T-helper 17 cell (primary cell): ENCODE measurements around the gene C17orf107. TPM values are rescaled to one million over a fixed set of nuclear protein-coding genes. Genes with fewer than 3 reads are reported as not detected.
A peak's percentile ranks its signal among the peaks of the same experiment; 100 is the strongest.
"Not testable (repeated sequence)": the region's sequence is repeated elsewhere in the genome, so short reads cannot be mapped to it uniquely, and the experiment has no call there.

ENCODE experiments used
- ATAC-seq: fragments of 150-1000 bp; cut with Tn5 transposase; 2 replicates; pipeline ENCODE4 v1.10.0; 2021; ENCODE audit warnings: mild to moderate bottlenecking, moderate library complexity
- DNase-seq, 3 donors: peaks; one replicate each; pipeline versions ENCODE4 v3.0.0 to v3.0.0-alpha.2; 2020 to 2021
- H3K9me3 ChIP-seq: one replicate; pipeline ENCODE4 v1.7.0; 2013; ENCODE audit warnings: low read length, mild to moderate bottlenecking; ENCODE audit not compliant: control insufficient read depth, poor library complexity, severe bottlenecking
- H3K27ac Mint-ChIP-seq: one replicate; pipeline ENCODE4 v1.8.0; 2022; ENCODE audit warnings: mild to moderate bottlenecking, moderate library complexity, mixed read lengths
- H3K27me3 Mint-ChIP-seq: one replicate; pipeline ENCODE4 v1.8.0; 2022; ENCODE audit warnings: mixed read lengths
- H3K36me3 Mint-ChIP-seq: one replicate; pipeline ENCODE4 v1.8.0; 2022; ENCODE audit warnings: low read depth, mixed read lengths
- H3K4me1 Mint-ChIP-seq: one replicate; pipeline ENCODE4 v1.8.0; 2022; ENCODE audit warnings: mild to moderate bottlenecking, mixed read lengths
- H3K4me3 Mint-ChIP-seq: one replicate; pipeline ENCODE4 v1.8.0; 2022; ENCODE audit warnings: mild to moderate bottlenecking, moderate library complexity, mixed read lengths
- total RNA-seq, 4 donors: library from RNA in 2 of 4; stranded (reverse) in 2 of 4; gene quantifications; one replicate each; pipeline ENCODE4 v1.2.3 and lab custom pipeline; 2022 to 2026

The C17orf107 gene
- total RNA-seq, result 10 to 100 TPM; 10.7 to 12.8 TPM
- 2.1 to 36.9 reads per million in 2 donors for total RNA-seq (lab: John Stamatoyannopoulos, UW)

- H3K27ac Mint-ChIP-seq, result peak within 1 kb of the TSS; percentile 92
- H3K4me3 Mint-ChIP-seq, result peak within 1 kb of the TSS; percentile 93
- H3K36me3 Mint-ChIP-seq, result no peaks in the 10 kb centered on the region
Measured at GRCh38 chr17:4899341-4900230, at the start of gene C17orf107. TSS of gene C17orf107 (plus strand) at chr17:4899536. CDS start at chr17:4899763, 227 bp downstream.

GRCh38 chr17:4850246-4850645 lies 49.1 kb upstream of the C17orf107 start:
- Mint-ChIP-seq H3K4me3 (peak overlapping the region; percentile 9), H3K36me3 (peaks cover 8% of the 10 kb centered on the region), H3K27me3 (no peaks in the 10 kb centered on the region), H3K4me1 (peaks cover 43% of the 10 kb centered on the region), H3K27ac (no peak overlapping the region)
- ATAC-seq (no peak), DNase-seq (no peak)
- H3K9me3 ChIP-seq, result no peaks in the 10 kb centered on the region

More at GRCh38 chr17:4899341-4900230, at the start of gene C17orf107:
- peak; percentile 87 to 94 (median 93) for DNase-seq
- no peaks in the 10 kb centered on the region for H3K27me3 Mint-ChIP-seq
- no peaks in the 10 kb centered on the region for H3K9me3 ChIP-seq
- peak; percentile 86 for ATAC-seq
- peaks cover 31% of the 10 kb centered on the region for H3K4me1 Mint-ChIP-seq

- Mint-ChIP-seq H3K27ac (no peak overlapping the region), H3K4me1 (peaks cover 40% of the 10 kb centered on the region), H3K36me3 (peaks cover 8% of the 10 kb centered on the region), H3K27me3 (no peaks in the 10 kb centered on the region), H3K4me3 (no peak overlapping the region)
- no peaks in the 10 kb centered on the region for H3K9me3 ChIP-seq
- no peak for ATAC-seq
- DNase-seq, result no peak
Measured at GRCh38 chr17:4851084-4851483, 48.3 kb upstream of the C17orf107 start.

GRCh38 chr17:4852567-4853207 lies 46.6 kb upstream of the C17orf107 start:
- no peaks in the 10 kb centered on the region for H3K9me3 ChIP-seq
- ATAC-seq (peak; percentile 55), DNase-seq (peak in 1 of 3 donors; percentile 18)
- H3K4me1 Mint-ChIP-seq, result peaks cover 47% of the 10 kb centered on the region
- peak overlapping the region; percentile 0 for H3K27ac Mint-ChIP-seq
- H3K27me3 Mint-ChIP-seq, result no peaks in the 10 kb centered on the region
- peak overlapping the region; percentile 10 for H3K4me3 Mint-ChIP-seq
- H3K36me3 Mint-ChIP-seq, result peaks cover 14% of the 10 kb centered on the region

- H3K9me3 ChIP-seq, result no peaks in the 10 kb centered on the region
- peak overlapping the region; percentile 53 for H3K27ac Mint-ChIP-seq
- peak overlapping the region; percentile 59 for H3K4me3 Mint-ChIP-seq
- no peaks in the 10 kb centered on the region for H3K27me3 Mint-ChIP-seq
- H3K36me3 Mint-ChIP-seq, result peaks cover 14% of the 10 kb centered on the region
- H3K4me1 Mint-ChIP-seq, result peaks cover 51% of the 10 kb centered on the region
- ATAC-seq, result peak; percentile 39
- DNase-seq, result no peak
Measured at GRCh38 chr17:4853208-4853671, 46.1 kb upstream of the C17orf107 start.

- H3K4me3 Mint-ChIP-seq, result no peak overlapping the region
- no peak for DNase-seq
Measured at GRCh38 chr17:4854111-4854681, 45.1 kb upstream of the C17orf107 start.

GRCh38 chr17:4856271-4856936 lies 42.9 kb upstream of the C17orf107 start:
- H3K27me3 Mint-ChIP-seq, result no peaks in the 10 kb centered on the region

More at GRCh38 chr17:4854111-4854681, 45.1 kb upstream of the C17orf107 start:
- Mint-ChIP-seq H3K27me3 (no peaks in the 10 kb centered on the region), H3K36me3 (peaks cover 14% of the 10 kb centered on the region), H3K27ac (peak overlapping the region; percentile 41), H3K4me1 (peaks cover 51% of the 10 kb centered on the region)
- ATAC-seq, result no peak
- no peaks in the 10 kb centered on the region for H3K9me3 ChIP-seq

GRCh38 chr17:4856937-4857314 lies 42.4 kb upstream of the C17orf107 start:
- ATAC-seq (no peak), DNase-seq (no peak)
- Mint-ChIP-seq H3K4me1 (peaks cover 38% of the 10 kb centered on the region), H3K4me3 (no peak overlapping the region), H3K27ac (no peak overlapping the region), H3K36me3 (peaks cover 9% of the 10 kb centered on the region), H3K27me3 (no peaks in the 10 kb centered on the region)
- no peaks in the 10 kb centered on the region for H3K9me3 ChIP-seq

More at GRCh38 chr17:4856271-4856936, 42.9 kb upstream of the C17orf107 start:
- Mint-ChIP-seq H3K36me3 (peaks cover 9% of the 10 kb centered on the region), H3K27ac (no peak overlapping the region), H3K4me1 (peaks cover 39% of the 10 kb centered on the region), H3K4me3 (peak overlapping the region; percentile 12)
- DNase-seq (no peak), ATAC-seq (no peak)
- H3K9me3 ChIP-seq, result no peaks in the 10 kb centered on the region

GRCh38 chr17:4857347-4857746 lies 42.0 kb upstream of the C17orf107 start:
- H3K4me1 Mint-ChIP-seq, result peaks cover 35% of the 10 kb centered on the region
- H3K27me3 Mint-ChIP-seq, H3K4me3 Mint-ChIP-seq, H3K27ac Mint-ChIP-seq, H3K36me3 Mint-ChIP-seq, ATAC-seq, H3K9me3 ChIP-seq, DNase-seq: not testable (repeated sequence)

- H3K4me1 Mint-ChIP-seq, result peaks cover 36% of the 10 kb centered on the region
- H3K9me3 ChIP-seq, result no peaks in the 10 kb centered on the region
- H3K36me3 Mint-ChIP-seq, result peaks cover 9% of the 10 kb centered on the region
- no peaks in the 10 kb centered on the region for H3K27me3 Mint-ChIP-seq
- ATAC-seq (no peak), DNase-seq (no peak)
- no peak overlapping the region for H3K27ac Mint-ChIP-seq
- no peak overlapping the region for H3K4me3 Mint-ChIP-seq
Measured at GRCh38 chr17:4858068-4858881, 41.1 kb upstream of the C17orf107 start.

GRCh38 chr17:4858882-4859260 lies 40.5 kb upstream of the C17orf107 start:
- H3K27me3 Mint-ChIP-seq, result no peaks in the 10 kb centered on the region
- H3K27ac Mint-ChIP-seq, result no peak overlapping the region
- H3K9me3 ChIP-seq, result no peaks in the 10 kb centered on the region
- peaks cover 37% of the 10 kb centered on the region for H3K4me1 Mint-ChIP-seq
- peaks cover 9% of the 10 kb centered on the region for H3K36me3 Mint-ChIP-seq
- ATAC-seq, result no peak
- no peak overlapping the region for H3K4me3 Mint-ChIP-seq
- DNase-seq, result no peak
